Mesenteric fat pad (tissue), 1 donor: ENCODE data around the gene CASP8. TPM values are rescaled to one million over a fixed set of nuclear protein-coding genes. Genes with fewer than 3 reads are reported as not detected.

Experiments
- DNase-seq: peaks from one replicate; pipeline ENCODE4 v3.0.0-alpha.2; 2020; ENCODE audit warnings: low spot score
- total RNA-seq: library from RNA; stranded (reverse); fragmentation: NEBNext Ultra II Directional; extraction: Animal tissue kit (Norgen Biotek cat#: 25700); gene quantifications from one replicate; pipeline ENCODE4 v1.2.1, GENCODE V29; 2021
- donor health status: DM: yes; HTN: yes; CAD: no.

CASP8 gene
- total RNA-seq, 1 donor from 2014 or later: 25.2 TPM

- DNase-seq: no peak
Measured at GRCh38 chr2:201242571-201243277, 17.6 kb upstream of the CASP8 start.

GRCh38 chr2:201244829-201245228, 15.5 kb upstream of the CASP8 start:
- no peak for DNase-seq

GRCh38 chr2:201246280-201246679, 14.1 kb upstream of the CASP8 start:
- no peak for DNase-seq

GRCh38 chr2:201248288-201248844, 12.0 kb upstream of the CASP8 start:
- no peak for DNase-seq

GRCh38 chr2:201249889-201250288, 10.4 kb upstream of the CASP8 start:
- no peak for DNase-seq

- DNase-seq: no peak
Measured at GRCh38 chr2:201250741-201251140, 9.6 kb upstream of the CASP8 start.

- DNase-seq: no peak
Measured at GRCh38 chr2:201254081-201254730, 6.1 kb upstream of the CASP8 start.

- DNase-seq: no peak
Measured at GRCh38 chr2:201255408-201256033, 4.8 kb upstream of the CASP8 start.

GRCh38 chr2:201256082-201256481, 4.3 kb upstream of the CASP8 start:
- DNase-seq: no peak

GRCh38 chr2:201257381-201257955, 2.9 kb upstream of the CASP8 start:
- DNase-seq: no peak

GRCh38 chr2:201257956-201258665, 2.2 kb upstream of the CASP8 start:
- DNase-seq: no peak

GRCh38 chr2:201258666-201259615, 1.4 kb upstream of the CASP8 start:
- DNase-seq: no peak

- DNase-seq: no peak
Measured at GRCh38 chr2:201261471-201261870, 1.1 kb downstream of the CASP8 start.

- no peak for DNase-seq
Measured at GRCh38 chr2:201261906-201262305, 1.6 kb downstream of the CASP8 start.

GRCh38 chr2:201262718-201263117, 2.4 kb downstream of the CASP8 start:
- no peak for DNase-seq

GRCh38 chr2:201263779-201264178, 3.4 kb downstream of the CASP8 start:
- DNase-seq: no peak

GRCh38 chr2:201264472-201265173, 4.3 kb downstream of the CASP8 start:
- DNase-seq: no peak

GRCh38 chr2:201266629-201267028, 6.3 kb downstream of the CASP8 start:
- DNase-seq: no peak

- no peak for DNase-seq
Measured at GRCh38 chr2:201267278-201268030, 7.1 kb downstream of the CASP8 start.
